Astrocyte of the hippocampus (primary cell): ENCODE measurements around the gene TAS2R10.

Experiments
- DNase-seq: peaks from one replicate; pipeline ENCODE4 v3.0.0; 2011; ENCODE audit warnings: low read depth, low spot score

TAS2R10 gene

DNA sequence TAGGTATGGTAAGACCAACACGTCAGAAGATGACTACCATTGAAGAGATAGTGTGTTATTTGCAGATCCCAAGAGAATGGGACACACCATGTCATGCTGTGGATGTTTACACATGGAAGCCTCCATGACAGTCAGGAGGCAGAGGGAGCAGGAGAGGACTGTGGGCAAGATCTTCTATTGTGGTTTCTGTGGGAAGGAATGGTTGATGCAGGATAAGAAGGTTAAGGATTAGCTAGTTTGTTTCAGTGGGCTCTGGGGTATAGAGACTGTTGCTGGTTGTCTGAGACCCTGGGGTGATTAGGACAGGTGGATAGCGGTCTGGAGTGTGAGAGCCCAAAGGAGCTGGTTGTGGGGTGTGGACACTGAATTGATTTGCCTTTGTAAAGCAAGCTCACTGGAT lies 47.1 kb downstream of the TAS2R10 start:
- no peak for DNase-seq
